ENCODE measurements around the gene GNB1L. TPM values are rescaled to one million over a fixed set of nuclear protein-coding genes. Genes with fewer than 3 reads are reported as not detected.
"Not testable (repeated sequence)": the region's sequence is repeated elsewhere in the genome, so short reads cannot be mapped to it uniquely, and the experiment has no call there.

GNB1L gene
- total and polyA plus RNA-seq, 5 donors: 2.1 to 4.9 (median 3.9) TPM

- no peaks in the 10 kb centered on the region for H3K27me3 ChIP-seq (ENCODE audit: control insufficient read depth, insufficient read depth)
- no peak overlapping the region for H3K4me3 ChIP-seq (ENCODE audit: low read length)
- intact Hi-C loops (cut with DNase I): no loop called here
- H3K9me3 ChIP-seq (ENCODE audit: control insufficient read depth, low read length): no peaks in the 10 kb centered on the region
- no peaks in the 10 kb centered on the region for H3K4me1 ChIP-seq (ENCODE audit: control insufficient read depth, insufficient read depth, low read length)
- WGBS: 86% methylated on average over 6 of the region's 6 CpGs
- DNase-seq (peak in 2 of 3 donors; percentile 24 to 41), ATAC-seq (no peak)
- H3K27ac ChIP-seq (ENCODE audit: low read length): no peak overlapping the region
These were observed 59.1 kb downstream of the GNB1L start for GRCh38 chr22:19795617-19796008.

- ATAC-seq: no peak
- Histone ChIP-seq H3K9me3 (ENCODE audit: control insufficient read depth, low read length) (no peaks in the 10 kb centered on the region), H3K4me3 (ENCODE audit: low read length) (no peak overlapping the region), H3K27ac (ENCODE audit: low read length) (no peak overlapping the region), H3K4me1 (ENCODE audit: control insufficient read depth, insufficient read depth, low read length) (no peaks in the 10 kb centered on the region), H3K27me3 (ENCODE audit: control insufficient read depth, insufficient read depth) (no peaks in the 10 kb centered on the region)
- peak in 1 of 3 donors; percentile 3 for DNase-seq
- 80% methylated on average over 2 of the region's 2 CpGs for WGBS
- intact Hi-C loops (cut with DNase I): no loop called here
These were observed 60.9 kb downstream of the GNB1L start for GRCh38 chr22:19793661-19794310.

- no peak for ATAC-seq
- WGBS: 60% methylated on average over 2 of the region's 2 CpGs
- intact Hi-C loops (cut with DNase I): no loop called here
These were observed 61.5 kb downstream of the GNB1L start for GRCh38 chr22:19793161-19793560.

GRCh38 chr22:19792383-19792896 is 62.2 kb downstream of the GNB1L start:
- H3K4me1 ChIP-seq (ENCODE audit: control insufficient read depth, insufficient read depth, low read length): not testable (repeated sequence)
- WGBS: 90% methylated on average over 13 of the region's 13 CpGs

More at GRCh38 chr22:19793161-19793560, 61.5 kb downstream of the GNB1L start:
- no peak for DNase-seq
- Histone ChIP-seq H3K4me1 (ENCODE audit: control insufficient read depth, insufficient read depth, low read length) (no peaks in the 10 kb centered on the region), H3K27ac (ENCODE audit: low read length) (no peak overlapping the region), H3K9me3 (ENCODE audit: control insufficient read depth, low read length) (no peaks in the 10 kb centered on the region), H3K27me3 (ENCODE audit: control insufficient read depth, insufficient read depth) (no peaks in the 10 kb centered on the region), H3K4me3 (ENCODE audit: low read length) (no peak overlapping the region)

GRCh38 chr22:19791894-19792293 is 62.8 kb downstream of the GNB1L start:
- ATAC-seq (no peak), DNase-seq (no peak)
- H3K9me3 ChIP-seq (ENCODE audit: control insufficient read depth, low read length): no peaks in the 10 kb centered on the region
- intact Hi-C loops (cut with DNase I): no loop called here
- no peak overlapping the region for H3K27ac ChIP-seq (ENCODE audit: low read length)
- no peaks in the 10 kb centered on the region for H3K27me3 ChIP-seq (ENCODE audit: control insufficient read depth, insufficient read depth)
- no peak overlapping the region for H3K4me3 ChIP-seq (ENCODE audit: low read length)
- no peaks in the 10 kb centered on the region for H3K4me1 ChIP-seq (ENCODE audit: control insufficient read depth, insufficient read depth, low read length)

More at GRCh38 chr22:19792383-19792896, 62.2 kb downstream of the GNB1L start:
- H3K27ac ChIP-seq (ENCODE audit: low read length); ATAC-seq; H3K27me3 ChIP-seq (ENCODE audit: control insufficient read depth, insufficient read depth); H3K9me3 ChIP-seq (ENCODE audit: control insufficient read depth, low read length); H3K4me3 ChIP-seq (ENCODE audit: low read length); intact Hi-C loops (cut with DNase I): not testable (repeated sequence)
- peak in 1 of 3 donors; percentile 25 for DNase-seq

GRCh38 chr22:19791243-19791642 is 63.4 kb downstream of the GNB1L start:
- Histone ChIP-seq H3K27me3 (ENCODE audit: control insufficient read depth, insufficient read depth) (no peaks in the 10 kb centered on the region), H3K9me3 (ENCODE audit: control insufficient read depth, low read length) (no peaks in the 10 kb centered on the region), H3K4me1 (ENCODE audit: control insufficient read depth, insufficient read depth, low read length) (no peaks in the 10 kb centered on the region), H3K4me3 (ENCODE audit: low read length) (no peak overlapping the region), H3K27ac (ENCODE audit: low read length) (no peak overlapping the region)
- intact Hi-C loops (cut with DNase I): no loop called here
- DNase-seq: no peak
- no peak for ATAC-seq

GRCh38 chr22:19789828-19790227 is 64.8 kb downstream of the GNB1L start:
- DNase-seq (peak in 1 of 3 donors; percentile 2), ATAC-seq (no peak)
- Histone ChIP-seq H3K4me3 (ENCODE audit: low read length) (no peak overlapping the region), H3K27me3 (ENCODE audit: control insufficient read depth, insufficient read depth) (no peaks in the 10 kb centered on the region), H3K4me1 (ENCODE audit: control insufficient read depth, insufficient read depth, low read length) (no peaks in the 10 kb centered on the region), H3K9me3 (ENCODE audit: control insufficient read depth, low read length) (no peaks in the 10 kb centered on the region), H3K27ac (ENCODE audit: low read length) (no peak overlapping the region)
- 80% methylated on average over 6 of the region's 6 CpGs for WGBS
- intact Hi-C loops (cut with DNase I): no loop called here

- Histone ChIP-seq H3K4me1 (ENCODE audit: control insufficient read depth, insufficient read depth, low read length) (no peaks in the 10 kb centered on the region), H3K4me3 (ENCODE audit: low read length) (no peak overlapping the region), H3K27ac (ENCODE audit: low read length) (no peak overlapping the region), H3K27me3 (ENCODE audit: control insufficient read depth, insufficient read depth) (no peaks in the 10 kb centered on the region), H3K9me3 (ENCODE audit: control insufficient read depth, low read length) (no peaks in the 10 kb centered on the region)
- intact Hi-C loops (cut with DNase I): no loop called here
- WGBS: 96% methylated on average over 16 of the region's 16 CpGs
- peak in 1 of 3 donors; percentile 49 for DNase-seq
- ATAC-seq: no peak
These were observed 65.3 kb downstream of the GNB1L start for GRCh38 chr22:19789406-19789805.

GRCh38 chr22:19788661-19789225 is 65.9 kb downstream of the GNB1L start:
- intact Hi-C loops (cut with DNase I): no loop called here
- 97% methylated on average over 34 of the region's 34 CpGs for whole genome bisulfite sequencing
- DNase-seq: peak in 1 of 3 donors; percentile 48
- no peaks in the 10 kb centered on the region for H3K27me3 ChIP-seq (ENCODE audit: control insufficient read depth, insufficient read depth)
- no peak overlapping the region for H3K27ac ChIP-seq (ENCODE audit: low read length)
- H3K4me1 ChIP-seq (ENCODE audit: control insufficient read depth, insufficient read depth, low read length): no peaks in the 10 kb centered on the region
- no peak for ATAC-seq
- H3K9me3 ChIP-seq (ENCODE audit: control insufficient read depth, low read length): no peaks in the 10 kb centered on the region
- no peak overlapping the region for H3K4me3 ChIP-seq (ENCODE audit: low read length)

GRCh38 chr22:19787849-19788141 is 66.9 kb downstream of the GNB1L start:
- no peak overlapping the region for H3K27ac ChIP-seq (ENCODE audit: low read length)
- no peak overlapping the region for H3K4me3 ChIP-seq (ENCODE audit: low read length)
- no peak for ATAC-seq
- peak in 1 of 3 donors; percentile 3 for DNase-seq
- H3K27me3 ChIP-seq (ENCODE audit: control insufficient read depth, insufficient read depth): no peaks in the 10 kb centered on the region
- no peaks in the 10 kb centered on the region for H3K9me3 ChIP-seq (ENCODE audit: control insufficient read depth, low read length)
- H3K4me1 ChIP-seq (ENCODE audit: control insufficient read depth, insufficient read depth, low read length): no peaks in the 10 kb centered on the region
- WGBS: 93% methylated on average over 9 of the region's 9 CpGs
- intact Hi-C loops (cut with DNase I): no loop called here

GRCh38 chr22:19786959-19787848 is 67.5 kb downstream of the GNB1L start:
- H3K9me3 ChIP-seq (ENCODE audit: control insufficient read depth, low read length): no peaks in the 10 kb centered on the region
- H3K27ac ChIP-seq (ENCODE audit: low read length): no peak overlapping the region
- no peaks in the 10 kb centered on the region for H3K4me1 ChIP-seq (ENCODE audit: control insufficient read depth, insufficient read depth, low read length)
- H3K27me3 ChIP-seq (ENCODE audit: control insufficient read depth, insufficient read depth): no peaks in the 10 kb centered on the region
- intact Hi-C loops (cut with DNase I): no loop called here
- no peak for ATAC-seq
- H3K4me3 ChIP-seq (ENCODE audit: low read length): no peak overlapping the region
- DNase-seq: peak in 2 of 3 donors; percentile 12 to 22
- WGBS: 91% methylated on average over 28 of the region's 28 CpGs

Measured in right cardiac atrium (tissue), 5 donors.